AG09319 (cell line): ENCODE results near the gene GDPD1.
"Not testable (repeated sequence)": the region's sequence is repeated elsewhere in the genome, so short reads cannot be mapped to it uniquely, and the experiment has no call there.

Experiments
- DNase-seq: peaks from one replicate; pipeline ENCODE4 v3.0.0-alpha.2; 2010; ENCODE audit warnings: low read depth; ENCODE audit errors: extremely low read depth
- CTCF ChIP-seq: IDR thresholded peaks from 2 replicates; pipeline ENCODE4 v1.5.1; 2011; ENCODE audit warnings: low read depth, mild to moderate bottlenecking, inconsistent platforms, low read length, moderate library complexity

The GDPD1 gene

GRCh38 chr17:59219992-59220327, 351 bp upstream of the GDPD1 start:
- no peak for DNase-seq
- TF ChIP-seq CTCF, result no peak

GRCh38 chr17:59221159-59221847, 992 bp downstream of the GDPD1 start:
- no peak for TF ChIP-seq CTCF

GRCh38 chr17:59223813-59224212, 3.5 kb downstream of the GDPD1 start:
- no peak for DNase-seq
- TF ChIP-seq CTCF, result no peak

More at GRCh38 chr17:59221159-59221847, 992 bp downstream of the GDPD1 start:
- no peak for DNase-seq

GRCh38 chr17:59228588-59228987, 8.3 kb downstream of the GDPD1 start:
- DNase-seq, result not testable (repeated sequence)

GRCh38 chr17:59230764-59231163, 10.5 kb downstream of the GDPD1 start:
- no peak for DNase-seq
- no peak for TF ChIP-seq CTCF

- no peak for DNase-seq
These were observed 14.3 kb downstream of the GDPD1 start for GRCh38 chr17:59234631-59235030.

GRCh38 chr17:59238906-59239305, 18.6 kb downstream of the GDPD1 start:
- DNase-seq, result no peak
- TF ChIP-seq CTCF, result no peak

More at GRCh38 chr17:59234631-59235030, 14.3 kb downstream of the GDPD1 start:
- TF ChIP-seq CTCF, result no peak

- no peak for TF ChIP-seq CTCF
- DNase-seq, result no peak
These were observed 23.8 kb downstream of the GDPD1 start for GRCh38 chr17:59244081-59244480.
